Mesodermal cell (in vitro differentiated cells): ENCODE results near the gene TAPBP.

ENCODE experiments used
- H3K27ac ChIP-seq: 2 replicates; pipeline ENCODE4 v1.7.0; 2013; ENCODE audit warnings: mild to moderate bottlenecking, low read depth, low read length, moderate library complexity; ENCODE audit not compliant: severe bottlenecking
- H3K36me3 ChIP-seq: 2 replicates; pipeline ENCODE4 v1.7.1; 2013; ENCODE audit warnings: mild to moderate bottlenecking, low read length, moderate library complexity; ENCODE audit not compliant: control insufficient read depth, insufficient read depth
- H3K4me1 ChIP-seq: one replicate; pipeline ENCODE4 v1.7.1; 2013; ENCODE audit warnings: mild to moderate bottlenecking, low read length; ENCODE audit not compliant: insufficient read depth, control insufficient read depth, poor library complexity, severe bottlenecking
- H3K4me3 ChIP-seq: 2 replicates; pipeline ENCODE4 v1.7.0; 2013; ENCODE audit warnings: low read length, control low read depth, mild to moderate bottlenecking; ENCODE audit not compliant: insufficient read depth, poor library complexity, severe bottlenecking; ENCODE audit errors: extremely low read depth
- H3K9me3 ChIP-seq: 2 replicates; pipeline ENCODE4 v1.7.1; 2013; ENCODE audit warnings: mild to moderate bottlenecking, low read length, moderate library complexity; ENCODE audit not compliant: control insufficient read depth
- WGBS, 2 experiments: methylation state at CpG; one replicate each; pipeline ENCODE4 v1.1.5; 2013; ENCODE audit warnings: missing lambda C conversion rate in 2 of 2; ENCODE audit not compliant: insufficient coverage in 2 of 2; 5-methylcytosine and 5-hydroxymethylcytosine counted together

The TAPBP gene

GRCh38 chr6:33252759-33253158 lies 61.1 kb downstream of the TAPBP start:
- no peaks in the 10 kb centered on the region for H3K9me3 ChIP-seq
- H3K27ac ChIP-seq, result no peak overlapping the region
- peaks cover 31% of the 10 kb centered on the region for H3K36me3 ChIP-seq
- H3K4me1 ChIP-seq, result peaks cover 10% of the 10 kb centered on the region
- no peak overlapping the region for H3K4me3 ChIP-seq

- H3K27ac ChIP-seq, result no peak overlapping the region
- no peaks in the 10 kb centered on the region for H3K9me3 ChIP-seq
- H3K4me3 ChIP-seq, result no peak overlapping the region
- WGBS, 2 experiments, result 91 to 92% methylated on average over 5 to 6 of the region's 6 CpGs
- H3K36me3 ChIP-seq, result peaks cover 19% of the 10 kb centered on the region
- peaks cover 10% of the 10 kb centered on the region for H3K4me1 ChIP-seq
Observed at GRCh38 chr6:33251395-33252012, 62.4 kb downstream of the TAPBP start.

- Histone ChIP-seq H3K27ac (no peak overlapping the region), H3K4me1 (peaks cover 10% of the 10 kb centered on the region), H3K9me3 (no peaks in the 10 kb centered on the region), H3K36me3 (peaks cover 16% of the 10 kb centered on the region), H3K4me3 (no peak overlapping the region)
- 98 to 99% methylated on average over 9 to 12 of the region's 13 CpGs for WGBS, 2 experiments
Observed at GRCh38 chr6:33250731-33251130, 63.1 kb downstream of the TAPBP start.

- WGBS, 2 experiments, result 43 to 48% methylated on average over 11 of the region's 15 CpGs
- H3K4me3 ChIP-seq, result peak overlapping the region; percentile 48
- H3K36me3 ChIP-seq, result peaks cover 14% of the 10 kb centered on the region
- H3K9me3 ChIP-seq, result no peaks in the 10 kb centered on the region
- peak overlapping the region; percentile 79 for H3K27ac ChIP-seq
- H3K4me1 ChIP-seq, result peaks cover 10% of the 10 kb centered on the region
Observed at GRCh38 chr6:33249732-33250630, 63.9 kb downstream of the TAPBP start.
